ENCODE measurements around the gene COL25A1. TPM values are rescaled to one million over a fixed set of nuclear protein-coding genes. Genes with fewer than 3 reads are reported as not detected.

Gene COL25A1
- polyA plus RNA-seq, 2 of the 4 experiments (the other 2 are of a cell fraction): not detected

DNA sequence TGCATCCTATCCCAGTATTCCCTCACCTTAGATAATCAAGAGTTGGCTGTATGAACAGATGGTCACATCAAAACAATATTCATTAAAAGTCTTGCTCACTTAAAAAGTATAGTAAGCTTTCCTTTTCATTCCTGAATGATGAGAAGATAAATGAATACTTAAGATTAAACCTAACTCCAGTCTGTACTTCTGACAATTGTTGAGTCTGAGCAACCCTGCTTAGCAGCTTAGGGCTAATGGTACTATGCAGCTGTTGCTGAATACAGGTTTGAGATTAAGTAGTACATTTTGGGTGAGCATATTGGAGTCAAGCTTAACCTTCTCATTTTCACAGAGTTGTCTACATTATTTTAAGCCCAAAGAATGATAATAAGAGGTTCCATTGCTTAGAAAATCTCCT lies 417.9 kb downstream of the COL25A1 start (continued):
- TF ChIP-seq, protein P1, sequence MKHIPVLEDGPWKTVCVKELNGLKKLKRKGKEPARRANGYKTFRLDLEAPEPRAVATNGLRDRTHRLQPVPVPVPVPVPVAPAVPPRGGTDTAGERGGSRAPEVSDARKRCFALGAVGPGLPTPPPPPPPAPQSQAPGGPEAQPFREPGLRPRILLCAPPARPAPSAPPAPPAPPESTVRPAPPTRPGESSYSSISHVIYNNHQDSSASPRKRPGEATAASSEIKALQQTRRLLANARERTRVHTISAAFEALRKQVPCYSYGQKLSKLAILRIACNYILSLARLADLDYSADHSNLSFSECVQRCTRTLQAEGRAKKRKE (CRISPR knock-in tag; IDR thresholded peaks at IDR 0.05; ENCODE audit: low read depth): no peak
- TF ChIP-seq MAX (IDR thresholded peaks at IDR 0.05): no peak
- no peak for TF ChIP-seq USF2 (IDR thresholded peaks at IDR 0.05)
- no peak for TF ChIP-seq ESRRA (IDR thresholded peaks at IDR 0.05; ENCODE audit: borderline replicate concordance, low read length)
- no peak for TF ChIP-seq RARB (CRISPR knock-in tag; IDR thresholded peaks at IDR 0.05)
- TF ChIP-seq CBX8 (IDR thresholded peaks at IDR 0.05): no peak
- no peak for TF ChIP-seq CHD2 (IDR thresholded peaks at IDR 0.05; ENCODE audit: low read length, partially characterized antibody)

- ATAC-seq (no peak), DNase-seq (ENCODE audit: low read depth in 1 of 2, low spot score in 1 of 2) (no peak), FAIRE-seq (no peak)
- ChIA-PET POLR2A (no interaction called here), CTCF (no interaction called here)
- H3K27ac ChIP-seq: no peak overlapping the region
- H3K9me3 ChIP-seq: no peaks in the 10 kb centered on the region
- H3K4me3 ChIP-seq: no peak overlapping the region
- no peak overlapping the region for H3K4me2 ChIP-seq
- 13% methylated on average over 4 of the region's 4 CpGs for WGBS (ENCODE audit: missing lambda C conversion rate)
- no peak for TF ChIP-seq EP300 (IDR thresholded peaks at IDR 0.05)
- TF ChIP-seq FOSB (CRISPR knock-in tag; IDR thresholded peaks at IDR 0.05): no peak
- no peak for TF ChIP-seq GATA3 (IDR thresholded peaks at IDR 0.05; ENCODE audit: borderline replicate concordance)
- TF ChIP-seq HEYL (CRISPR knock-in tag; IDR thresholded peaks at IDR 0.05): no peak
- TF ChIP-seq PHF8 (IDR thresholded peaks at IDR 0.05; ENCODE audit: borderline replicate concordance, low read depth): no peak
- no peak for TF ChIP-seq MYC (IDR thresholded peaks at IDR 0.05; ENCODE audit: borderline replicate concordance, low read length)
- TF ChIP-seq EHMT2 (IDR thresholded peaks at IDR 0.05; ENCODE audit: low read depth): no peak
- TF ChIP-seq NR3C1 (IDR thresholded peaks at IDR 0.05): no peak
- no peak for TF ChIP-seq CTCF (IDR thresholded peaks at IDR 0.05)
- TF ChIP-seq, protein P1 (CRISPR knock-in tag; IDR thresholded peaks at IDR 0.05; ENCODE audit: low read depth): no peak
- no peak for TF ChIP-seq ZC3H11A (IDR thresholded peaks at IDR 0.05)
- TF ChIP-seq HOXB13 (CRISPR knock-in tag; IDR thresholded peaks at IDR 0.05; ENCODE audit: low read depth): no peak
- no peaks in the 10 kb centered on the region for H3K4me1 ChIP-seq
Measured at GRCh38 chr4:108881986-108882385, 420.5 kb downstream of the COL25A1 start.

DNA sequence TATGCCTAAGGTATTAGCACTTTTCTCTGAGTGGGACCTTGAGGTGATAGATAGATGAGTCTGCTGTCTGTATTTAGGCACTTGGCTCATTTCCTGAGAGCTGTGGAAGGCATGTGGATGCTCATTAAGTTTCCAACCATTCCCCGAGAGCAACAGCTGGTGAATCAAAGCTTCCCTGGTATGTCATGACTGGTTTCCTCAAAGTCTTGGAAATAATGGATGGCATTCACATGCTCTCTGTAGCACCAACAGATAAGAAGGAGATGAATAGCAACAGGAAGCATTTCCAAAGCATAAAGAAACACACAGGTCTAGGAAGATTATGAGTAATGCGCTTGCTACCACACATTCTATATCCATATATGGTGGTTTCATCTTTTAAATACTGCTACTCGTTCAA lies 421.3 kb downstream of the COL25A1 start:
- ATAC-seq (no peak), FAIRE-seq (no peak), DNase-seq (ENCODE audit: low read depth in 1 of 2, low spot score in 1 of 2) (no peak)
- ChIA-PET CTCF (interaction anchor here (0.7 kb wide), 1 partner anchor 1837 kb away, joined by 3 read pairs; no protein-coding TSS in a partner anchor), POLR2A (no interaction called here)
- 40% methylated on average over 3 of the region's 3 CpGs for WGBS (ENCODE audit: missing lambda C conversion rate)
- no peak overlapping the region for H3K27ac ChIP-seq
- TF ChIP-seq RCOR1 (IDR thresholded peaks at IDR 0.05; ENCODE audit: low read depth, low read length): no peak
- TF ChIP-seq EHF (CRISPR knock-in tag; IDR thresholded peaks at IDR 0.05): no peak
- TF ChIP-seq RAD21 (conservative IDR thresholded peaks at IDR 0.05 in 1 of 2, IDR thresholded peaks at IDR 0.05 in 1 of 2): no peak
- TF ChIP-seq CEBPB (IDR thresholded peaks at IDR 0.05): no peak
- TF ChIP-seq ZNF302 (CRISPR knock-in tag; IDR thresholded peaks at IDR 0.05): no peak
- TF ChIP-seq ZFP36 (IDR thresholded peaks at IDR 0.05; ENCODE audit: borderline replicate concordance, partially characterized antibody): no peak
- TF ChIP-seq CBX8 (IDR thresholded peaks at IDR 0.05): no peak
- TF ChIP-seq, protein P1 (CRISPR knock-in tag; IDR thresholded peaks at IDR 0.05; ENCODE audit: low read depth): no peak
- TF ChIP-seq, protein P2, sequence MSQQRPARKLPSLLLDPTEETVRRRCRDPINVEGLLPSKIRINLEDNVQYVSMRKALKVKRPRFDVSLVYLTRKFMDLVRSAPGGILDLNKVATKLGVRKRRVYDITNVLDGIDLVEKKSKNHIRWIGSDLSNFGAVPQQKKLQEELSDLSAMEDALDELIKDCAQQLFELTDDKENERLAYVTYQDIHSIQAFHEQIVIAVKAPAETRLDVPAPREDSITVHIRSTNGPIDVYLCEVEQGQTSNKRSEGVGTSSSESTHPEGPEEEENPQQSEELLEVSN (IDR thresholded peaks at IDR 0.05; ENCODE audit: borderline replicate concordance, low read depth): no peak
- no peak for TF ChIP-seq ZSCAN20 (CRISPR knock-in tag; IDR thresholded peaks at IDR 0.05)
- TF ChIP-seq JUNB (IDR thresholded peaks at IDR 0.05): no peak
- TF ChIP-seq HOXB5 (CRISPR knock-in tag; IDR thresholded peaks at IDR 0.05): no peak
- TF ChIP-seq POLR2A (IDR thresholded peaks at IDR 0.05; ENCODE audit: low read length): no peak
- no peak for TF ChIP-seq KDM1A (IDR thresholded peaks at IDR 0.05; ENCODE audit: low read depth)
- no peak for TF ChIP-seq NFE2L2 (conservative IDR thresholded peaks at IDR 0.05; ENCODE audit: low read length)
- TF ChIP-seq ZC3H11A (IDR thresholded peaks at IDR 0.05): no peak
- no peak for TF ChIP-seq SREBF2 (IDR thresholded peaks at IDR 0.05)
- no peak for TF ChIP-seq ESRRA (IDR thresholded peaks at IDR 0.05; ENCODE audit: borderline replicate concordance, low read length)
- no peak overlapping the region for H3K4me2 ChIP-seq
- H3K9me3 ChIP-seq: no peaks in the 10 kb centered on the region
- no peak overlapping the region for H3K4me3 ChIP-seq
- H3K4me1 ChIP-seq: no peaks in the 10 kb centered on the region
